ENCODE results near the gene TRAPPC3L.
A peak's percentile ranks its signal among the peaks of the same experiment; 100 is the strongest.

Gene TRAPPC3L

GRCh38 chr6:116512111-116512559, 33.3 kb downstream of the TRAPPC3L start:
- ATAC-seq, result peak; percentile 55
- TF ChIP-seq CSRNP3 (CRISPR knock-in tag; IDR thresholded peaks at IDR 0.05) (no peak), SNAI2 (CRISPR knock-in tag; IDR thresholded peaks at IDR 0.05) (no peak), ESRRG (CRISPR knock-in tag; IDR thresholded peaks at IDR 0.05) (no peak), PPARA (CRISPR knock-in tag; IDR thresholded peaks at IDR 0.05; ENCODE audit: borderline replicate concordance) (no peak), ISL1 (CRISPR knock-in tag; IDR thresholded peaks at IDR 0.05) (no peak), POU6F1 (CRISPR knock-in tag; IDR thresholded peaks at IDR 0.05; ENCODE audit: borderline replicate concordance, low read depth) (no peak), ZNF8 (CRISPR knock-in tag; IDR thresholded peaks at IDR 0.05) (no peak), ZFP30 (CRISPR knock-in tag; IDR thresholded peaks at IDR 0.05) (no peak)

- ATAC-seq, result peak; percentile 95
- TF ChIP-seq TCF4 (CRISPR knock-in tag; IDR thresholded peaks at IDR 0.05; ENCODE audit: borderline replicate concordance), result no peak
- 0 out of 2 replicates have a peak, but pooled peaks have one; percentile 46 for TF ChIP-seq CREB5 (CRISPR knock-in tag; IDR thresholded peaks at IDR 0.05; ENCODE audit: low read depth)
- TF ChIP-seq ESRRG (CRISPR knock-in tag; IDR thresholded peaks at IDR 0.05), result no peak
- TF ChIP-seq ISL1 (CRISPR knock-in tag; IDR thresholded peaks at IDR 0.05), result no peak
These were observed 33.9 kb downstream of the TRAPPC3L start, which contains the start of gene CALHM5 for GRCh38 chr6:116511424-116512110. CALHM5 (plus strand) TSS chr6:116511639; CDS start chr6:116511697, 58 bp downstream.

- ATAC-seq, result no peak
- TF ChIP-seq GLIS3 (CRISPR knock-in tag; IDR thresholded peaks at IDR 0.05), result no peak
- TF ChIP-seq ZNF565 (CRISPR knock-in tag; conservative IDR thresholded peaks at IDR 0.05; ENCODE audit: low read depth), result no peak
- TF ChIP-seq ESRRG (CRISPR knock-in tag; IDR thresholded peaks at IDR 0.05), result no peak
- no peak for TF ChIP-seq CSRNP3 (CRISPR knock-in tag; IDR thresholded peaks at IDR 0.05)
- no peak for TF ChIP-seq CREB5 (CRISPR knock-in tag; IDR thresholded peaks at IDR 0.05; ENCODE audit: low read depth)
- no peak for TF ChIP-seq ZFP3 (CRISPR knock-in tag; IDR thresholded peaks at IDR 0.05)
- no peak for TF ChIP-seq ZNF8 (CRISPR knock-in tag; IDR thresholded peaks at IDR 0.05)
- TF ChIP-seq OSR1 (CRISPR knock-in tag; IDR thresholded peaks at IDR 0.05), result no peak
- TF ChIP-seq PPARA (CRISPR knock-in tag; IDR thresholded peaks at IDR 0.05; ENCODE audit: borderline replicate concordance), result no peak
- TF ChIP-seq RARB (CRISPR knock-in tag; IDR thresholded peaks at IDR 0.05), result no peak
These were observed 37.0 kb downstream of the TRAPPC3L start for GRCh38 chr6:116508527-116508926.

- ATAC-seq, result no peak
- no peak for TF ChIP-seq PPARA (CRISPR knock-in tag; IDR thresholded peaks at IDR 0.05; ENCODE audit: borderline replicate concordance)
- TF ChIP-seq POU6F1 (CRISPR knock-in tag; IDR thresholded peaks at IDR 0.05; ENCODE audit: borderline replicate concordance, low read depth), result no peak
- no peak for TF ChIP-seq TCF4 (CRISPR knock-in tag; IDR thresholded peaks at IDR 0.05; ENCODE audit: borderline replicate concordance)
- TF ChIP-seq ZFP3 (CRISPR knock-in tag; IDR thresholded peaks at IDR 0.05), result no peak
- no peak for TF ChIP-seq ARNTL (CRISPR knock-in tag; IDR thresholded peaks at IDR 0.05; ENCODE audit: borderline replicate concordance, low read depth)
- no peak for TF ChIP-seq BACH2 (CRISPR knock-in tag; IDR thresholded peaks at IDR 0.05; ENCODE audit: borderline replicate concordance)
- no peak for TF ChIP-seq CSRNP3 (CRISPR knock-in tag; IDR thresholded peaks at IDR 0.05)
- no peak for TF ChIP-seq ISL1 (CRISPR knock-in tag; IDR thresholded peaks at IDR 0.05)
- TF ChIP-seq ZNF70 (CRISPR knock-in tag; IDR thresholded peaks at IDR 0.05), result no peak
- no peak for TF ChIP-seq SNAI2 (CRISPR knock-in tag; IDR thresholded peaks at IDR 0.05)
- TF ChIP-seq PATZ1 (CRISPR knock-in tag; IDR thresholded peaks at IDR 0.05; ENCODE audit: borderline replicate concordance), result no peak
- TF ChIP-seq ZFP30 (CRISPR knock-in tag; IDR thresholded peaks at IDR 0.05), result no peak
- TF ChIP-seq ZNF8 (CRISPR knock-in tag; IDR thresholded peaks at IDR 0.05), result no peak
These were observed 38.2 kb downstream of the TRAPPC3L start for GRCh38 chr6:116507324-116507723.
